ENCODE results near the gene NFASC.

GRCh38 chr1:205044741-205045140 is 174.1 kb downstream of the NFASC start:
- TF ChIP-seq CTCF (IDR thresholded peaks at IDR 0.05) (no peak), SIN3A (IDR thresholded peaks at IDR 0.05; ENCODE audit: borderline replicate concordance, insufficient read depth, low read depth, low read length) (no peak), REST (IDR thresholded peaks at IDR 0.05; ENCODE audit: insufficient read depth in 1 of 2, low read depth in 2 of 2, low read length in 1 of 2) (peak; percentile 83 to 85), POLR2AphosphoS5 (IDR thresholded peaks at IDR 0.05; ENCODE audit: low read depth, low read length) (no peak)
